GM12891 (cell line): ENCODE measurements around the gene METTL23.
"Not testable (repeated sequence)": the region's sequence is repeated elsewhere in the genome, so short reads cannot be mapped to it uniquely, and the experiment has no call there.

Experiments
- DNase-seq: peaks from one replicate; pipeline ENCODE4 v3.0.0; 2011; ENCODE audit warnings: low spot score; ENCODE audit not compliant: insufficient read length
- FAIRE-seq: peaks from 2 replicates; lab custom pipeline; 2011; peaks lifted over from hg19 to GRCh38; lab: Jason Lieb, UNC
- PAX5 ChIP-seq: IDR thresholded peaks from 2 replicates; pipeline ENCODE4 v1.6.1; 2011; ENCODE audit warnings: low read length, moderate library complexity, mild to moderate bottlenecking; ENCODE audit not compliant: insufficient read depth, severe bottlenecking
- POLR2A ChIP-seq: IDR thresholded peaks from 2 replicates; pipeline ENCODE4 v1.6.1; 2011; ENCODE audit warnings: low read depth, low read length, control low read depth
- POLR2AphosphoS5 ChIP-seq: IDR thresholded peaks from 2 replicates; pipeline ENCODE4 v1.6.1; 2011; ENCODE audit warnings: low read depth, low read length, control low read depth
- POU2F2 ChIP-seq: IDR thresholded peaks from 2 replicates; pipeline ENCODE4 v1.6.1; 2011; ENCODE audit warnings: low read depth, mild to moderate bottlenecking, control low read depth, low read length, moderate library complexity
- SPI1 ChIP-seq: IDR thresholded peaks from 2 replicates; pipeline ENCODE4 v1.6.1; 2011; ENCODE audit warnings: low read depth, low read length, control low read depth
- TAF1 ChIP-seq: IDR thresholded peaks from 2 replicates; pipeline ENCODE4 v1.6.1; 2011; ENCODE audit warnings: low read depth, low read length, control low read depth

Gene METTL23

GRCh38 chr17:76702076-76702475, 24.6 kb upstream of the METTL23 start:
- FAIRE-seq: no peak
- no peak for DNase-seq
- TF ChIP-seq TAF1 (no peak), POLR2AphosphoS5 (no peak), SPI1 (no peak), POU2F2 (no peak), POLR2A (no peak), PAX5 (no peak)

DNA sequence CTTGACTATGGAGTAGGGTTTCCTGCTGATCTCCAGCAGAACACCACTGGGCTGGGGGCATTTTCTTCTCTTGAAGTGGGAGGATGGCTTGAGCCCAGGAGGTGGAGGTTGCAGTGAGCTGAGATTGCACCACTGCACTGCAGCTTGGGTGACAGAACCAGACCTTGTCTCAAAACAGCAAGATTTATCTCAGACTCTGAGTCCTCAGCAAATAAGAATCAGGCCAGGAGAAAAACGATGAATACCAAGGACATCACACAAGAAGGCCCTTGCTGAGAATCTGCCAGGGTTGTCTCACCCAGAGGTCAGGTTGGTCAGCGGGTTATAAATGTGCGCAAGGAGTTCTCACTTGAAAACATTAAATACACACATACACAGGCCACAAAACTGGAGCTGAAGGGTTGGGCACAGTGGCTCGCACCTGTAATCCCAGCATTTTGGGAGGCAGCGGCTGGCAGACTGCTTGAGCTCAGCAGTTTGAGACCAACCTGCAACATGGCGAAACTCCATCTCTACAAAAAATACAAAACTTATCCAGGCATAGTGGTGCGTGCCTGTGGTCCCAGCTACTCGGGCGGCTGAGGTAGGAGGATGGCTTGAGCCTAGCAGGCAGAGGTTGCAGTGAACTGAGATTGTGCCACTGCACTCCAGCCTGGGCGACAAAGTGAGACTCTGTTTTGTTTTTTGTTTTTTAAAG, 23.6 kb upstream of the METTL23 start:
- FAIRE-seq (no peak), DNase-seq (no peak)
- TF ChIP-seq SPI1 (no peak), POU2F2 (no peak), POLR2A (no peak), TAF1 (no peak), PAX5 (no peak), POLR2AphosphoS5 (no peak)

DNA sequence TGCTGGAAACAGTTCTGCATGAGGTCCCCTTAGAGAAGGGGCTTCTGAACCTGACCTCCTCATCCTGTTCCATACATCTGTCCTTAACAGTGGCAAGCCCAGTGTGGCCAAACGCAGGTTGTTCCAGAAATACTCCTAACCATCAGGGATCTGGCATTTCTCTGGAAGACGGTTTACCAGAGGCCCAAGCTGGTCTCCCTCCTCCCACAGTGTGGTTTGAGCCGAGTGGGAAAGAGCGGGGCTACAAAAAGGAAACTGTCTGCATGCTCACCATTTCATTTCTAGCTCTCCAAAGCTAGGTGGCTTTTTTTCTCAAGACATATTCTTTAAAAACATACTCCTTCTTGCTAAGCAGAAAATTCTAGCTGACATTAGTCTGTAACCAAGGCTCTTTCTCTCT, 21.8 kb upstream of the METTL23 start:
- FAIRE-seq (no peak), DNase-seq (no peak)
- TF ChIP-seq TAF1 (no peak), POU2F2 (no peak), SPI1 (no peak), PAX5 (no peak), POLR2AphosphoS5 (no peak), POLR2A (no peak)

- TF ChIP-seq POLR2AphosphoS5 (no peak), POU2F2 (no peak), POLR2A (no peak), PAX5 (no peak), TAF1 (no peak), SPI1 (no peak)
- no peak for FAIRE-seq
- DNase-seq: no peak
Measured at GRCh38 chr17:76706817-76707216, 19.8 kb upstream of the METTL23 start.

DNA sequence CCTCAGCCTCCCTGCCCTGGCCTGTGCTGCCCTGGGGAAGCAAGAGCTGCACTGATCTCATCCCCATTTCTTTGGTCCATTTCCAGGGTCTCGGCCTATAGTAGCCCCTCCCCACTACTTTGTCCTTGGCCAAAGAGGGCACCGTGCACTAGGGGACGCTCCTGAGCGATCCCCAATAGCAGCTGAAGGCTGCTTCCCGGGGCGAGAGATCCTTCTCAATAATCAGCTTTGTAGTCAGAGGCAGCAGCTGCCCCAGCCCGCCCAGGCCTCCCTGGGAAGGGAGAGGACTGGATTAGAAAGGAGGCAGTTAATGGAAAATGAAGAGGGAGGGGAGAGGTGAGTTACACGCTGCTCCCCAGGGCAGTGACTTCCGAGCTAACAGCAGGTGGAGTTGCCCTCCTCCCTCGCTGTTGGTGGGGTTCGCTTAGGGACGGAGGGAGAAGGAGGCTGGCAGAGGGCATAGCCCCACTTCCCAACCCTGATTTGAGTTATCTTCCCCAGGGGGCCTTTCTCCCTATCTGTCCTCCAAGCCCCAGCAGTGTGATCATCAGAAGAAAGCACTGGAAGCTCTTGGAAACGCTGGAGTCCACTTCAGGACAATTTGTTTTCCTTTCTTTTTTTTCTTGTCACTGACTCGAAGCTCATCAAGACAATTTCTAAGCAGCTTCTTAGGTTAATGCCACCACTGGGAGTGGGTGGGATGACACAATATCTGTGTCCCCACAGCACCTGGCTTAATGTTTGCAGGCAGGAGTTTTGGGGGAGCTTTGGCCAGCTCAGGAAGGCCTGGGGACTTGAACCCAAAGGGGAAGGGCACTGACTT, 18.4 kb upstream of the METTL23 start:
- TF ChIP-seq POU2F2 (no peak), POLR2AphosphoS5 (no peak), POLR2A (no peak), SPI1 (no peak), PAX5 (no peak), TAF1 (no peak)
- DNase-seq (no peak), FAIRE-seq (no peak)

- DNase-seq: no peak
- FAIRE-seq: no peak
- TF ChIP-seq PAX5: no peak
- no peak for TF ChIP-seq TAF1
- TF ChIP-seq POU2F2: no peak
- TF ChIP-seq POLR2AphosphoS5: no peak
- TF ChIP-seq SPI1: no peak
- TF ChIP-seq POLR2A: no peak
Measured at GRCh38 chr17:76709077-76709950, 17.3 kb upstream of the METTL23 start.

DNA sequence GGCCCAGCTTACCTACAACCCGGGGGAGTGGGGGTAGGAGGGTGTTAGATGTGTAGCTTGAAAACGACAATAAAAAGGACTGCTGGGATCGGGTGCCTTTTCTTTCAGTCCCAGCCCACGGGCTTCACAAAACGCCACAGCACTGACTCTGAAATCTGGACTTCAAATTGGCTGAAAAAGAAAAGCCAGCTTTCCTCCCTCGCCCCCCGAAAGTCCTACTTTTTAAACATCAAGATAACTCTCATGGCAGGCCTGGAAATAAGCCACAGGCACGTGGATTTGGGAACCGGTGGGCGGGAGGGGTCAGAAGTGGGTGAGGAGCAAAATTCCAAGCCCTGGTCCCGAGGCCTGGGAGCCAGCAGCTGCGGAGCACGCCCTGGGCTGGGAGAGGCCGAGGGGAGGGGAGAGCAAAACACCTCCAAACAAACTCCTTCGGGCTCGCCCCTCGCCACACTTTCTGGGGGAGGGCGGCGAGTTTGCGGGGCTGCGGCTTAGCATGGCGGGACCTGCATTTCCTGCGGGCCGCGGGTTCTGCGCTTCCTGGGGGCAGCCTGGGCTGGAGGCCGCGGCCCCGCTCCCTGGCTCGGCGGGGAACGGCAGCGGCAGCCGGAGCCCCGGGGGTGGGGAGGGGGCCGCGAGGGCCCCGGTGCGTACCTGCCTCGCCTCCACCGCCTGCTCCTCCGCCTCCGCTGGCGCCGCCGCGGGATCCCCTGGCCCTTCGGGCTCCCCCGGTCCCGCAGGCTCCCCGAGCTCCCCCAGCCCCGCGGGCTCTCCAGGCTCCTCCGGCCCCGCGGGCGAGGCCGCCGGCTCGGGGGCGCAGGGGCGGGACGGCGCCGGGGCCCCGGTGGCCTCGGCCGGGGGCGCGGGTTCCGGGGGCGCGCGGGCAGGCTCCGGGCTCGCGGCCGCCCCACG, 16.4 kb upstream of the METTL23 start:
- FAIRE-seq, DNase-seq: not testable (repeated sequence)

DNA sequence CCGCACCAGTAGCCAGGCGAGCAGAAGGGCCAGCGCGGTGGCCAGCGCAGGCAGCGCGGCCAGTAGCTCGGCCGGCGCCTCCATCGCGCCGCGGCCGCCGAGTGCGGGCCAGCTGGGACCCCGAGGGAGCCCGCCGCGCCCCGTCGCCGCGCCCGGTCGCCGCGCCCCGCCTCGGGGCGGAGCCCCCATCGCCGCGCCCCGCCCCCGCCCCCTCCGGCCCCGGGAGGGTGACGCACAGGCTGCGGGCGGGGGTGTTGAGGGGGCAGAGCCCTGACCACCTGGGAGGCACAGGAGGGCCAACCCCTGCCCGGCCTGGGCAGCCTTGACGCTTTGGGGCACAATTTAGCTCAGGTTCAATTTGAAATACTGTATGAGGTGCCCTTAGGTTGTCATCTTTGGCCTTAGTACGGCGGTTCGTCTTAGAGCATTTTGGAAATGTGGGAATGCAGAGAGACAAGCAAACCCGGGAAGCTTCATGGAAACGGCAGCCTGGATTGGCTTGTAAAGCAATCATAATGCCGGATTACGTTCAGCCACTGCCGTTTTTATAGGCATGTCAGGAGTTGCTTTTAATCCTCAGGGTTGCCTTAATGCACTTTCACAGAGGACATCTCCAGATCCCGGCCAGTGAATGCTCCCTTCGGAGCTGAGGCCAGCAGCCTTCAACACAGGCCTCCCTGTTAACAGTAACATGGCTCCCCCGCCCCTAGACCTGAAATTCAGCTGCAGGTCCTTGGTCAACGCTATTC, 15.6 kb upstream of the METTL23 start, which contains the start of gene MXRA7:
Gene MXRA7 (minus strand): TSS at position 103 of the 749 bp plus-strand sequence. CDS start 19 bp downstream, at position 84.
- DNase-seq: peak; percentile 58
- FAIRE-seq: no peak
- no peak for TF ChIP-seq POLR2A
- no peak for TF ChIP-seq TAF1
- no peak for TF ChIP-seq PAX5
- no peak for TF ChIP-seq POU2F2
- TF ChIP-seq SPI1: no peak
- no peak for TF ChIP-seq POLR2AphosphoS5

DNA sequence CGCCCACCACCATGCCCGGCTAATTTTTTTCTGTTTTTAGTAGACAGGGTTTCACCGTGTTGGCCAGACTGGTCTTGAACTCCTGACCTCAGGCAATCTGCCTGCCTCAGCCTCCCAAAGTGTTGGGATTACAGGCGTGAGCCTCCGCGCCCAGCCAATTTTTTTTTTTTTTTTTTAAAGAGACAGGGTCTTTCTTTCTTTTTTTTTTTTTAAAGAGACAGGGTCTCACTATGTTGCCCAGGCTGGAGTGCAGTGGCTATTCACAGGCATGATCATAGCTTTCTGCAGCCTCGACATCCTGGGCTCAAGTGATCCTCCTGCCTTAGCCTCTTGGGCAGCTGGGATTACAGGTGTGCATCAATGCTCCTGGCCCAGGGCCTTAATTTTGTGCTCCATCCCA, 14.3 kb upstream of the METTL23 start:
- DNase-seq, FAIRE-seq: not testable (repeated sequence)
